ENCODE results near the gene SMARCA2.

SMARCA2 gene

GRCh38 chr9:2043243-2043642, 28.1 kb downstream of the SMARCA2 start:
- no peak for DNase-seq

DNA sequence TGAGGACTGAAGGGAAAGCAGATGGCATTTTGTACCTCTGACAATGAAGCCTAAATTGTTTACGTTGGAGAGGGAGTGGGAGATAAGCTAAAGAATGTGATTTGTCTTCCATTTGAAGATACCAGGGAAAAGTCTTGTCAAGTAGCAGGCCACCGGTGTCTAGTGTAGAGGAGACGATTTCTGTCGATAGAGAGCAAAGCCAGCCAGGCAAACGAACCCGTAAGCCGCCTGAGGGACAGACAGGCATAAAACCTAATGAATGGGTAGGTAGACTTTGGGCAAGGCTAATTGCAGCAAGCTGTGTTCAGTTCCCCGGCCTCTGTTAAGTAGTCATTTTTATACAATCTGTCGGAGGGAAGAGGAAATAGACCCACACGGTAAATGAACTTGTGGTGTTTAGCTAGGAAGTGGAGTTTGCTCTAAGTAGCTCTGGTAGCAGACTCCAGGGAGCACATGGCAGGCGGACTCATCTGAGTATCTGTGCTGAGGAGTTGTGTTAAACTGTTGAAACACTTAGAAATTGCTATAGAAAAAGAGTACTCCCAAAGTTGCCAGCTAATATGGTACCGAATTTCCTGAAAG, 28.8 kb downstream of the SMARCA2 start:
- no peak for DNase-seq

DNA sequence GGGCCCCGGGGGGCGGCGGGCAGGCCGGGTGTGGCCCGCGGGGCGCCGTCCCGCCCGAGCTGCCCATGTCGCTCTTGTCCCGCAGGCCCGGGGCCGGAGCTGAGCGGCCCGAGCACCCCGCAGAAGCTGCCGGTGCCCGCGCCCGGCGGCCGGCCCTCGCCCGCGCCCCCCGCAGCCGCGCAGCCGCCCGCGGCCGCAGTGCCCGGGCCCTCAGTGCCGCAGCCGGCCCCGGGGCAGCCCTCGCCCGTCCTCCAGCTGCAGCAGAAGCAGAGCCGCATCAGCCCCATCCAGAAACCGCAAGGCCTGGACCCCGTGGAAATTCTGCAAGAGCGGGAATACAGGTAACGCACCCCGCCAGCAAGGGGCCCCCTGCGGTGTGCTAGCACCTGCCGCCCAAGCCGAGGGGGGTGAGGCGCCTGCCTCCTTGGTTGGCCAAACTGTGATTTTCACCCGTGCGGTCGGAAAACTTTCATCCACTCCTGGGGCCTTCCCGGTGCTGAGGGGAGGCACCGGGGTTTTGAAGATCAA, 32.1 kb downstream of the SMARCA2 start:
- no peak for DNase-seq

- no peak for DNase-seq
Measured at GRCh38 chr9:2047916-2048315, 32.8 kb downstream of the SMARCA2 start.

DNA sequence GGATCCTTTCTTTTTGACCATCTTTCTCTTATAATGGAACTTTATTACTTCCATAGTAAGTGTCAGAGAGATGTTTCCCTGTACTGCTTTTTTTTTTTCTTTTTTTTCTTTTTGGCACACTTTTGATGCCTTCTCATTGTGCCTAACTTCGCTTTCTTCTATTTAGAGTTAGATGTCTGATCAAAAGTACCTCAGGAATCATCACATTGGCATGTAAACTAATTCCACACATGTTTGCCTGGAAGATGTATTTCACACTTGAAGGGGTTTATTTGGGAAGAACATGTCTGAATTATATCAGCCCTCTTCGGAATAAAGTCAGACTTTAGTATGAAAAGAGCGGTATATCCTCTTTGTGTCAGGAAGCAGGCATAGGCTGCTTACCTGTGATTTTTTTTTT, 35.1 kb downstream of the SMARCA2 start:
- no peak for DNase-seq

- peak; percentile 43 for DNase-seq
Measured at GRCh38 chr9:2053883-2054845, 39.0 kb downstream of the SMARCA2 start.

DNA sequence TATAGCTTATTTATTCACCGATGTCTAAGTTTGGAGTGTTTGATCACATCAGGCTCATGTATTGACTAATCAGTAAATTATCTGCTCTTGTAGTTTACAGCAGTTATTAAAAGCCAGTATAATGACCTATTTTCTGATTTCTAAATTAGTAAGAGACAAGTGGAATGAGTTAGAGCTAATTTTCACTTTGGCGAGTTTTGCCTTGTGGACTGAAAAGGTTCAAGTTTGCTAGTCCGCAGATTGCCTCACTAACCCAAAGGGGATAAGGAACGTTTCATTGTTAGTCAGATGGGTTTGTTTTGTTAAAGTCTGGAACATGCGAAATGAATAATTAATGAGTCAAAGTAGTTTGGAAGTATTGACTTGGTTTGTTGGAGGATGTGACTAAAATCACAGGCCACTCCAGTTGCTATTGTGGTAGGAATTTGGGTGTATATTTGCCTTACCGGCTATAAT, 40.1 kb downstream of the SMARCA2 start:
- DNase-seq, result no peak

- DNase-seq, result no peak
Measured at GRCh38 chr9:2059274-2059929, 44.3 kb downstream of the SMARCA2 start.

- DNase-seq, result no peak
Measured at GRCh38 chr9:2060424-2060823, 45.3 kb downstream of the SMARCA2 start.

GRCh38 chr9:2065704-2066103, 50.6 kb downstream of the SMARCA2 start:
- DNase-seq, result no peak

- no peak for DNase-seq
Measured at GRCh38 chr9:2066312-2067273, 51.4 kb downstream of the SMARCA2 start.

- no peak for DNase-seq
Measured at GRCh38 chr9:2072752-2073405, 57.7 kb downstream of the SMARCA2 start.

- no peak for DNase-seq
Measured at GRCh38 chr9:2082772-2083171, 67.6 kb downstream of the SMARCA2 start.

DNA sequence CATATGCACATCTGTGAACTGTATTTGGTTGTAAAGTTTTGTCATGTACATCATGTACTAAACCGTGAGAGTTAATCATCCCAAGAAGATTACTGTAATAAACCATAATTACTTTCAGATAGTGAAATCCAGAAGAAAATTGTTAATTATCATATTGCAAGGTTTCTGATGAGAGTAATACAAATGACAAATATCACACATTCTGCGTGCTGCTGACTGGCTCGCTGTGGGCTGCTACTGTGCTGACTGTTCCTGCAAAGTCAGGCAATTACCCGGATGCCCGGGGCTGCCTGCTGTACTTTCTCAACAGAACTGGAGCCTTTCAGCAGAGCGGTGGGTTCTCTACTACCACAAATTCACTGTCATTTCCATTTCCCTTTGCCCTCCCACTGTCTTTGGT, 68.3 kb downstream of the SMARCA2 start:
- no peak for DNase-seq

DNA sequence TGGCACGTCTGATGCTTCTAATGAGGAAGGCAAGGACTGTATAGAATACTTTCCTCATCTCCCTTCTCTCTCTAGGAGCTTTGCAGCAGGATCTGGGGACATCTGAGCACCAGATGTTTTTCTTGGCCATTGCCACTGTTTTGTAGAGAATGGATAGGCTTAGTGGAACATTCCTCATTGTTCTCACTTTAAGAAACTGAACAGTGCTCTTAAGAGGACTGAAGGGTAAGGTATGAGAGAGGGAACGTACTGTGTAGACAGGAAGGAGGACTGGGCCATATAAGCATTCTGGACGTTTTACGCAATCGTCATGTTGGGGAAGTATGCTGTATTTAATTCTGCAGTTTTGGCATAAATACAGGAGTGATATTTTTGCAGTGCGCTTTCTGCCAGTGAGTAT, 70.6 kb downstream of the SMARCA2 start:
- DNase-seq, result no peak

DNA sequence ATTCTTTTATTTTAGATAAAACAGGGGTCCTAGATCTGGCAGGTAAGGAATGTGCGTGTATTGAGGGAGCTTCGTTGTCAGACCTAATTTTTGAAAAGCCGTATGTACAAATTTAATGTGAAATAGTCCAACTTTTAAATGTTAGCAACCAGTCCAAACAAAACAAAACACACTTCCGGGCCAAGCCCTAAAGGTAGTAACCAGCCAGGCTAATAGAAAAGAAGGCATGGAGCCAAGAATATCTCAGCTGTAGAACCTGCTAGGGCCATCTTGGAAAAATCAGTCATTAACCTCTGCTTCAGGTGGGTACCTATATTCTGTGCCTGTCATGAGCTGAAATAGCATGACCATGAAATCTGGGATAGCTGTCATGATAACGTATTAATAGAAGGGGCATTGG, 71.0 kb downstream of the SMARCA2 start:
- no peak for DNase-seq

DNA sequence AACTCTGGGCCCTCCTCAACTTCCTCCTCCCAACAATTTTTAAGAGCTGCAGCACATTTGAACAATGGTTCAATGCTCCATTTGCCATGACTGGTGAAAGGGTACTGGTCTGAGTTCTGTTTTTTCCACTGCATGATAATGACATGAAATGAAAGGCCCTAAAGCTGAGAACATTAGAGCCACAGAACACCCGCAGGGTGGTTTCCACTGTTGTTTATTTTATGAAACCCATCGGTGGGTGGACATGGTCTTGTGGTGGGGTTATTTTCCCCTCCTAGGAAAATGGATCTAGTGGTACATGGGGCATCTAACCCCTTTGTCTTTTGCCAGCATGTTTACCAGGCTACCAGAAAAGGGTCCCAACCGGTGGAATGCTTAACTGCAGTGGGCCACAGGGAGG, 71.8 kb downstream of the SMARCA2 start:
- no peak for DNase-seq

- DNase-seq, result no peak
Measured at GRCh38 chr9:2087500-2088313, 72.6 kb downstream of the SMARCA2 start.

GRCh38 chr9:2093920-2094597, 78.9 kb downstream of the SMARCA2 start:
- DNase-seq, result no peak

DNA sequence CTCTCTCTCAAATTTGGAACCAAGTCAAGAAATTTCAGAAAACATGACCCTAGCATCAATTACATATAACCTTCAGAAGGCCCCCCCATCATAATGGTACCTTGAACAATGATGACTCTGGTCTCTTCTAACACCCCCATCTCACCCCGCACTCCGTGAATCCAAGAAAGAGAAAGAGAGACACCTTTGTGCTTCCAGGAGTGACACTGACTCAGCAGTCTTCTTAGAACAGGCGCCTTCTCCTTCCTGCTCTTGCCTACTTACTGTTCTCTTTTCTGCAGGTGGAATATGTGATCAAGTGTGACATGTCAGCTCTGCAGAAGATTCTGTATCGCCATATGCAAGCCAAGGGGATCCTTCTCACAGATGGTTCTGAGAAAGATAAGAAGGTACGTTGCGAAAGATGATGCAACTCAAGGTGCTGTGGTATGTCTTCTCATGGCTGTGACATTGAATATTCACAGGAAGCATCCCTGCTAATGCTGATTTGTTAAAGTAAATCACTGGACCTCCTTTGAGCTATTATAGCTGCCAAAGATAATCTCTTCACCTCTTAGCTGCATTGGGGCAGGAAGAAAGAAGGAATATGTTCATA, 81.3 kb downstream of the SMARCA2 start:
- no peak for DNase-seq

Measured in activated CD4-positive, CD25-positive, alpha-beta regulatory T cell treated with anti-CD3 and anti-CD28 coated beads, Interleukin-2, amount 50 U/mL, for 72 hours (primary cell).